Measurements from ENCODE around the gene GPR132.

GPR132 gene

DNA sequence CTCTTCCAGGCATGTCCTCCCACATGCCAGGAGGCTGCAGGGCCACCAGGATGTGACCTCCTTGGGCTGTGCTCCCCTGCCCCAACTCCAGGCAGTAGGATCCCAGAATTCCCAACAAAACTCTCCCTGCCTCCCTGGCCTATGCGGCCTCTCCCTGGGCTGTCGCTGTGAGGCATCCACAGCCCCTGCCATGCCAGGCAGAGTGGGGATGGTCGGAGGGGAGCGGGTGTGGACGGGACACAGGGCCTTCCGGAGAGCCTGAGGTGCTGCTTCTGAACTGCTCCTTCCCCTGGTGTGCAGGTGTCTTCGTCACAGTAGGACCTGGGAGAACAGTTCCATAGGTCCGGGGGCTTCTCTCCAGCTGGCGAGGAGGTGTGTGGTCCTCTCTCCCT is 18.3 kb downstream of the GPR132 start:
- no peaks in the 10 kb centered on the region for H3K27me3 ChIP-seq (ENCODE audit: control insufficient read depth, insufficient read depth, low read length)
- no peaks in the 10 kb centered on the region for H3K79me2 ChIP-seq
- no peak overlapping the region for H2AFZ ChIP-seq
- no peaks in the 10 kb centered on the region for H3K9me3 ChIP-seq (ENCODE audit: control insufficient read depth, low read length)
- no peaks in the 10 kb centered on the region for H3K36me3 ChIP-seq (ENCODE audit: control insufficient read depth, insufficient read depth, low read length)
- H3K4me3 ChIP-seq (ENCODE audit: low read depth, low read length), result no peak overlapping the region
- no peaks in the 10 kb centered on the region for H3K4me1 ChIP-seq
- H3K9ac ChIP-seq, result no peak overlapping the region
- TF ChIP-seq, protein P1, sequence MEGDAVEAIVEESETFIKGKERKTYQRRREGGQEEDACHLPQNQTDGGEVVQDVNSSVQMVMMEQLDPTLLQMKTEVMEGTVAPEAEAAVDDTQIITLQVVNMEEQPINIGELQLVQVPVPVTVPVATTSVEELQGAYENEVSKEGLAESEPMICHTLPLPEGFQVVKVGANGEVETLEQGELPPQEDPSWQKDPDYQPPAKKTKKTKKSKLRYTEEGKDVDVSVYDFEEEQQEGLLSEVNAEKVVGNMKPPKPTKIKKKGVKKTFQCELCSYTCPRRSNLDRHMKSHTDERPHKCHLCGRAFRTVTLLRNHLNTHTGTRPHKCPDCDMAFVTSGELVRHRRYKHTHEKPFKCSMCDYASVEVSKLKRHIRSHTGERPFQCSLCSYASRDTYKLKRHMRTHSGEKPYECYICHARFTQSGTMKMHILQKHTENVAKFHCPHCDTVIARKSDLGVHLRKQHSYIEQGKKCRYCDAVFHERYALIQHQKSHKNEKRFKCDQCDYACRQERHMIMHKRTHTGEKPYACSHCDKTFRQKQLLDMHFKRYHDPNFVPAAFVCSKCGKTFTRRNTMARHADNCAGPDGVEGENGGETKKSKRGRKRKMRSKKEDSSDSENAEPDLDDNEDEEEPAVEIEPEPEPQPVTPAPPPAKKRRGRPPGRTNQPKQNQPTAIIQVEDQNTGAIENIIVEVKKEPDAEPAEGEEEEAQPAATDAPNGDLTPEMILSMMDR (IDR thresholded peaks at IDR 0.05), result no peak
- no peak overlapping the region for H3K27ac ChIP-seq
- H3K4me2 ChIP-seq (ENCODE audit: low read length), result no peak overlapping the region

DNA sequence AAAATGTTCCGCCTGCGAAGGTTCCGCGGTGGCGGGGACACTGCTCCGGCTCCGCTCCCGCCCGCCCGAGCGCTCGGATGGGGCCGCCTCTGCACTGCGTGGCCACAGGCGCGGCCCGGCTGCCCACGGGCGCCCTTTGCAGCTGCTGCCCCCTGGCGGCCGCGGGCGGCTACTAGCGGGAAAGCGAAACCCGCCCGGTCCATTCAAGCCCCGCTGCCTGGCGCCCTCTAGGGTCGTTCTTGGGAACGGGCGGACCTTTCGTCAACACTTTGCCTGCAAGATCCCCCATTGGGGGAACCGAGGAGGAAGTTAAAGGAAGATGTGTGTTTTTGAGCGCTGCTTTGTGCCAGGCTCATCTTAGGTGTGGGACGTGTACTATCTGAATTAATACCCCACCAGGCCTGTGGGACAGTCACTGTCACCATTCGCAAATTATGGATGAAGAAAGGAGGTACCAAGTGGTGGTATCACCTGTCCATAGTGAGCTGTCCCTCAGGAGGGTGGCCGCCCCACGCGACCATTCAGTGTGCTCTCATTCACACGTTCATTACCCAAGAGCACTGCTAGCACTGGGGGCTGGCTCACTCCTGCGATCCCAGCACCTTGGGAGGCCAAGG is 19.4 kb downstream of the GPR132 start:
- no peaks in the 10 kb centered on the region for H3K36me3 ChIP-seq (ENCODE audit: control insufficient read depth, insufficient read depth, low read length)
- peak overlapping the region; percentile 36 for H3K4me2 ChIP-seq (ENCODE audit: low read length)
- H2AFZ ChIP-seq, result no peak overlapping the region
- TF ChIP-seq, protein P1 (IDR thresholded peaks at IDR 0.05), result peak; percentile 100
- H3K9ac ChIP-seq, result no peak overlapping the region
- H3K79me2 ChIP-seq, result no peaks in the 10 kb centered on the region
- H3K9me3 ChIP-seq (ENCODE audit: control insufficient read depth, low read length), result no peaks in the 10 kb centered on the region
- no peaks in the 10 kb centered on the region for H3K4me1 ChIP-seq
- no peaks in the 10 kb centered on the region for H3K27me3 ChIP-seq (ENCODE audit: control insufficient read depth, insufficient read depth, low read length)
- no peak overlapping the region for H3K4me3 ChIP-seq (ENCODE audit: low read depth, low read length)
- no peak overlapping the region for H3K27ac ChIP-seq

DNA sequence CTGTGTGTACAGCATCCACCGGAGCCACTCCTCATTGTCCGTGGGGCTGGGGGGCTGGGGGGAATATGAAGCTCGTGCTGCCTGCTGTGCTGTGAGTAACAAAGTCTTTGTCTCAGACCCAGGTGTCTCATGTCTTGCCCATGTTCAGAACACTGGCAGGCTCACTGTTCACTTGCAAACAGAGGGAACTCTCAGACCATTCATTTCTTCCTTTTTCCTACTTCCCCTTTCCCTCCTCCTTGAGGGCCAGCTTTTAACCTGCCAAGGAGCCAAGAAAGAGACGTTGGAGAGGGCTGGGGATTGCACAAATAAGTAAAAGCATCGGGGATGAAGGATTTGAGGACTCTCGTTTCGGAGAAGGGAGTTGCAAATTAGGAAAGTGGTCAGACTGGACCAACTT is 21.6 kb downstream of the GPR132 start:
- Histone ChIP-seq H3K4me1 (no peaks in the 10 kb centered on the region), H3K79me2 (no peaks in the 10 kb centered on the region), H3K9me3 (ENCODE audit: control insufficient read depth, low read length) (no peaks in the 10 kb centered on the region), H3K9ac (no peak overlapping the region), H3K4me3 (ENCODE audit: low read depth, low read length) (no peak overlapping the region), H3K36me3 (ENCODE audit: control insufficient read depth, insufficient read depth, low read length) (no peaks in the 10 kb centered on the region), H3K27ac (no peak overlapping the region), H3K4me2 (ENCODE audit: low read length) (no peak overlapping the region), H2AFZ (no peak overlapping the region), H3K27me3 (ENCODE audit: control insufficient read depth, insufficient read depth, low read length) (no peaks in the 10 kb centered on the region)
- TF ChIP-seq, protein P1 (IDR thresholded peaks at IDR 0.05), result no peak

DNA sequence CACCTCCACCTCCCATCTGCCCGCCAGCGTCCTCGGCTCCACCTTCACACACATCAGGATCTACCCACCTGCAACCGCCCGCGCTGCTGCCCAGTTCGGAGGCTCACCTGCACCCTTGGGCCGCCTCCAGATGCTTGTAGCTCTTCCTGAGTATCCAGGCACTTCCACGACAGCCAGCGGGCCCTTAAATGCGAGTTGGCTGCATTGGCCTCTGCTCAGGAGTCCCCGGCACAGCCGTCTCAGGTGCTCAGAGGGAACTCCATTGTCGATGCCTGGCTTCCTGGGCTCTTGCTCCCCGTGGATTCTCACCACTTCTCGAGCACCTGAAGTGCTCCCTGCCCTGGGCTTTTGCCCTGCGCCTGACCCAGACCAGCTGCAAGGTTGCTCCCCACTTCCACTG is 22.4 kb downstream of the GPR132 start:
- Histone ChIP-seq H3K27ac (no peak overlapping the region), H3K4me2 (ENCODE audit: low read length) (no peak overlapping the region), H2AFZ (no peak overlapping the region), H3K4me1 (no peaks in the 10 kb centered on the region), H3K9me3 (ENCODE audit: control insufficient read depth, low read length) (no peaks in the 10 kb centered on the region), H3K36me3 (ENCODE audit: control insufficient read depth, insufficient read depth, low read length) (no peaks in the 10 kb centered on the region), H3K27me3 (ENCODE audit: control insufficient read depth, insufficient read depth, low read length) (no peaks in the 10 kb centered on the region), H3K9ac (no peak overlapping the region), H3K4me3 (ENCODE audit: low read depth, low read length) (no peak overlapping the region), H3K79me2 (no peaks in the 10 kb centered on the region)
- TF ChIP-seq, protein P1 (IDR thresholded peaks at IDR 0.05), result no peak
